ENCODE results near the gene RCCD1. TPM values are rescaled to one million over a fixed set of nuclear protein-coding genes. Genes with fewer than 3 reads are reported as not detected.
"Not testable (repeated sequence)": the region's sequence is repeated elsewhere in the genome, so short reads cannot be mapped to it uniquely, and the experiment has no call there.

RCCD1 gene
- total RNA-seq, 2 experiments from 2014 or later = 28.9 to 37.4 TPM

DNA sequence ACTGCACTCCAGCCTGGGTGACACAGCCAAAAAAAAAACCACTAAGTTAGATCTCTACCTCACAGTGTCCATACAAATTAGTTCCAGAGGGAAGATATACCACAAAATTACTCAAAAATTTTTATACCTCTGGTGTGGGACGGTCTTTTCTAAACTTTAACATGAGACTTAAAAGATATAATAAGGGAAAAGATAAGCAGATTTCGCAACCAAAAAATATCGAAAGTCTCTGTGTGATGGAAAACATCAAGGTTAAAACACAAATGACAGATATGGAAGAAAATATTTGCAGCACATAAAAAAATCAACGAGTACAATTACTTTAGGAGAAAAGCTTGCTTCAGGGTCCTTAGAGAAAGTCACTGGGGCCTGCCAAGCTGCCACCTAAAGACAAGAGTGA is 32.8 kb upstream of the RCCD1 start:
- ChIA-PET POLR2A (no interaction called here), CTCF (interaction anchor here (0.8 to 4.2 kb wide), 6 partner anchors 11 to 623 kb away, joined by 3 to 37 read pairs (median 3); partner anchors contain the start of genes HDDC3, MAN2A2 and RCCD1)
- intact Hi-C loops (cut with DNase I, micrococcal nuclease) = no loop called here
- ATAC-seq = no peak
- Mint-ChIP-seq H3K27ac (no peak overlapping the region), H3K4me1 (peaks cover 28% of the 10 kb centered on the region), H3K9me3 (ENCODE audit: low read depth) (no peaks in the 10 kb centered on the region), H3K27me3 (no peaks in the 10 kb centered on the region), H3K36me3 (ENCODE audit: low read depth) (peaks cover 38% of the 10 kb centered on the region), H3K4me3 (no peak overlapping the region)
- DNase-seq = no peak

DNA sequence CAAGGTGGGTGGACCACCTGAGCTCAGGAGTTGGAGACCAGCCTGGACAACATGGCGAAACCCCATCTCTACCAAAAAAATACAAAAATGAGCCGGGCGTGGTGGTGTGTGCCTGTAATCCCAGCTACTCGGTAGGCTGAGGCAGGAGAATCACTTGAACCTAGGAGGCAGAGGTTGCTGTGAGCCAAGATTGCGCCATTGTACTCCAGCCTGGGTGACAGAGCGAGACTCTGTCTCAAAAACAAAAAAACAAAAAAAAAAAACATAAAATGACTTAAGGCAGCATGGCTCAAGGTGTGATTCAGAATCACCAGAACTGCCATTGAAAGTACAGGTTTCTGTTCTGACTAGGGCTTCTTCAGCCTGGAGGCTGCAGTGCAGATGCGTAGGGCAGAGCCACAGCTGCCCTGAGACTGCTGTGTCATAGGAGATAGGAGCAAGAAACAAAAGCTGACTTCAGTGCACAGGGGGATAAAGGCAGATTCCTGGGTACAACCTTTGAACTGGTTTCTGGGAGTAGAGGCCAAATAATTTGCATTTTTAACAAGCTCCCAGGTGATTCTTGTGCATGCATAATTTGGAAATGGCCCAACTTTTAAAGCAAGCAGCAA is 31.9 kb upstream of the RCCD1 start:
- Mint-ChIP-seq H3K36me3 (ENCODE audit: low read depth) (peaks cover 32% of the 10 kb centered on the region), H3K4me1 (peaks cover 28% of the 10 kb centered on the region)
- H3K27me3 Mint-ChIP-seq; H3K4me3 Mint-ChIP-seq; H3K27ac Mint-ChIP-seq; intact Hi-C loops (cut with DNase I, micrococcal nuclease); H3K9me3 Mint-ChIP-seq (ENCODE audit: low read depth): not testable (repeated sequence)
- POLR2A ChIA-PET = interaction anchor here (0.6 to 0.8 kb wide), 4 partner anchors 8 to 517 kb away, joined by 3 to 5 read pairs (median 3); no protein-coding TSS in a partner anchor
- CTCF ChIA-PET = interaction anchor here (0.6 to 4.2 kb wide), 7 partner anchors 10 to 273 kb away, joined by 3 to 37 read pairs (median 3); partner anchors contain the start of genes HDDC3, MAN2A2 and RCCD1
- peak; percentile 93 for ATAC-seq
- peak; percentile 71 for DNase-seq

DNA sequence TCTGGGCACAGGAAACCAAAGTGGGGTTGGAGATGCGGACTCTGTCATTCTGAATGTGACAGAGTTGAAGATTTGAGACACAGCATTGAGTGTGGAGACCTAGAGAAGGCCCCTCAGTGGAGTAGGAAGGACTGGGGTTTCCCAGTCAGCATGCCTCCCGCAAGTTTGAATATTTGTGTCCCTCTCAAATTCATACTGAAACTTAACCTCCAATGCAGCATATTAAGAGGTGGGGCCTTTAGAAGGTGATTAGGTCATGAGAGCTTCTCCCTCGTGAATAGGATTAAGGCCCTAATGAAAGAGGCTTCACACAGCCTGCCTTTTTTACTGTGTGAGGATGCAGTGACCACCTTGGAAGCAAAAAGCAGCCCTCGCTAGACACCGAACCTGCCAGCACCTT is 30.3 kb upstream of the RCCD1 start:
- H3K4me3 Mint-ChIP-seq = no peak overlapping the region
- no peaks in the 10 kb centered on the region for H3K9me3 Mint-ChIP-seq (ENCODE audit: low read depth)
- ATAC-seq = peak; percentile 72
- intact Hi-C loops (cut with DNase I, micrococcal nuclease) = no loop called here
- ChIA-PET CTCF (interaction anchor here (1.7 to 3.4 kb wide), 2 partner anchors 10 to 22 kb away, joined by 11 to 16 read pairs; partner anchors contain the start of genes MAN2A2 and UNC45A), POLR2A (no interaction called here)
- H3K27ac Mint-ChIP-seq = peak overlapping the region; percentile 58
- DNase-seq = peak; percentile 41
- H3K36me3 Mint-ChIP-seq (ENCODE audit: low read depth) = peaks cover 24% of the 10 kb centered on the region
- H3K4me1 Mint-ChIP-seq = peaks cover 34% of the 10 kb centered on the region
- no peaks in the 10 kb centered on the region for H3K27me3 Mint-ChIP-seq

DNA sequence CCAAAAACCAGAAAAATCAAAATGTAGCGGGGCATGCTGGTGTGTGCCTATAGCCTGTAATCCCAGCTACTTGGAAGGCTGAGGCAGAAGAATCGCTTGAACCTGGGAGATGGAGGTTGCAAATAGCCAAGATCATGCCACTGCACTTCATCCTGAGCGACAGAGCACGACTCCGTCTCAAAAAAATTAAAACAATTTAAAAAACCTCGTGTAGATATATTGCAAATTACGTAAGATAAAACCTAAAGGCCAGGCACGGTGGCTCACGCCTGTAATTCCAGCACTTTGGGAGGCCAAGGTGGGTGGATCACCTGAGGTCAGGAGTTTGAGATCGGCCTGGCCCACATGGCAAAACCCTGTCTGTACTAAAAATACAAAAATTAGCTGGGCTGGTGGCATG is 27.9 kb upstream of the RCCD1 start:
- ATAC-seq; H3K27me3 Mint-ChIP-seq; DNase-seq; intact Hi-C loops (cut with DNase I, micrococcal nuclease); POLR2A ChIA-PET; H3K27ac Mint-ChIP-seq; H3K4me3 Mint-ChIP-seq; H3K9me3 Mint-ChIP-seq (ENCODE audit: low read depth): not testable (repeated sequence)
- peaks cover 51% of the 10 kb centered on the region for H3K4me1 Mint-ChIP-seq
- peaks cover 25% of the 10 kb centered on the region for H3K36me3 Mint-ChIP-seq (ENCODE audit: low read depth)
- CTCF ChIA-PET = interaction anchor here (0.8 to 1.1 kb wide), 2 partner anchors 55 to 99 kb away, joined by 3 to 4 read pairs; no protein-coding TSS in a partner anchor

DNA sequence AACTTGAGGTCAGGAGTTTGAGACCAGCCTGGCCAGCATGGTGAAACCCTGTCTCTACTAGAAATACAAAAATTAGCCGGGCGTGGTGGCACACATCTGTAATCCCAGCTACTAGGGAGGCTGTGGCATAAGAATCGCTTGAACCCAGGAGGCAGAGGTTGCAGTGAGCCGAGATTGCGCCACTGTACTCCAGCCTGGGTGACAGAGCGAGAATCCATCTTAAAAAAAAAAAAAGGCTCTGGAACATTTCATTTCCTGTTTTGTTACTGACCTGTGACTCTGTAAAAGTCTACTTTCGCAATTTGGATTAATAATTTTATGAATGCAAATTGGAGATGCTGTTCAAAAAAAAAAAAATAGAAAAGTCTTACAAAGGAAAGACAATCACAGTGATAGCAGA is 26.6 kb upstream of the RCCD1 start:
- POLR2A ChIA-PET; H3K27me3 Mint-ChIP-seq; DNase-seq; H3K27ac Mint-ChIP-seq; H3K9me3 Mint-ChIP-seq (ENCODE audit: low read depth); ATAC-seq; intact Hi-C loops (cut with DNase I, micrococcal nuclease): not testable (repeated sequence)
- Mint-ChIP-seq H3K4me3 (peak overlapping the region; percentile 29), H3K4me1 (peaks cover 43% of the 10 kb centered on the region), H3K36me3 (ENCODE audit: low read depth) (peaks cover 27% of the 10 kb centered on the region)
- CTCF ChIA-PET = interaction anchor here (0.6 to 8.6 kb wide), 2 partner anchors 25 to 118 kb away, joined by 4 to 164 read pairs; partner anchors contain the start of gene MAN2A2

DNA sequence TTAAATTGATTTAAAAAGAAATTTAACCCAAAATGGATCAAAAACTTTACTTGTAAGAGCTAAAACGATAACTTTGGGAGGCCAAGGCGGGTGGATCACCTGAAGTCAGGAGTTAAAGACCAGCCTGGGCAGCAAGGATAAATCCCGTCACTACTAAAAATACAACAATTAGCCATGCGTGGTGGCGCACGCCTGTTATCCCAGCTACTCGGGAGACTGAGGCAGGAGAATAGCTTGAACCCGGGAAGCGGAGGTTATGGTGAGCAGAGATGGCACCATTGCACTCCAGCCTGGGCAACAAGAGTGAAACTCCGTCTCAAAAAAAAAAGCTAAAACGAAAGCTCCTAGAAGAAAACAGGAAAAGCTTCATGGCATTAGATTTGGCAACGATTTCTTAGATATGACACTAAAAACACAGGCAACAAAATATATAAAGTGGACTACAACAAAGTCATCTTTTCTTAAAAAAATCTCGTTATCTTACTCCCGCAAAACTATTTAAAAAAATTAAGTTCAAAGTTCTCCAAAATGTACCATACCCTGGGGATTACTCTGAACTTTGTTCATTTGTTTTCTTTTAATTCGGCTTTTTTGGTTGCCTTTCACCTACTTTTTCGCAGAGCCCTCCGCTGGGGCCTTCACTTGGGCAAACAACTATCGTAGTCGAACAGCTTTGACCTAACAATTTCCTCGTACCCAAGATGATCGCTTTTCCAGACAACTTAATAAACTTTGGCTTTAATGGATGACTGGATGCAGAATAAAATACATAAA is 25.3 kb upstream of the RCCD1 start:
- DNase-seq = no peak
- POLR2A ChIA-PET = interaction anchor here (1.4 to 1.8 kb wide), 3 partner anchors 26 to 100 kb away, joined by 3 to 11 read pairs (median 4); partner anchors contain the start of gene MAN2A2
- CTCF ChIA-PET = interaction anchor here (0.7 to 11.3 kb wide), 7 partner anchors 9 to 281 kb away, joined by 3 to 164 read pairs (median 6); partner anchors contain the start of genes BLM, MAN2A2 and RCCD1
- Mint-ChIP-seq H3K4me1 (peaks cover 39% of the 10 kb centered on the region), H3K27me3 (no peaks in the 10 kb centered on the region), H3K4me3 (peak overlapping the region; percentile 99), H3K27ac (peak overlapping the region; percentile 99), H3K9me3 (ENCODE audit: low read depth) (no peaks in the 10 kb centered on the region), H3K36me3 (ENCODE audit: low read depth) (peaks cover 22% of the 10 kb centered on the region)
- intact Hi-C loops (cut with DNase I, micrococcal nuclease) = loop anchor here (1.0 to 10.0 kb wide), 14 partner anchors 26 to 1973 kb away; partner anchors contain the start of genes NGRN (in 2 of the 2), AP3S2 (in 1 of the 2), BLM (in 1 of the 2) and CHD2 (in 1 of the 2)
- no peak for ATAC-seq

DNA sequence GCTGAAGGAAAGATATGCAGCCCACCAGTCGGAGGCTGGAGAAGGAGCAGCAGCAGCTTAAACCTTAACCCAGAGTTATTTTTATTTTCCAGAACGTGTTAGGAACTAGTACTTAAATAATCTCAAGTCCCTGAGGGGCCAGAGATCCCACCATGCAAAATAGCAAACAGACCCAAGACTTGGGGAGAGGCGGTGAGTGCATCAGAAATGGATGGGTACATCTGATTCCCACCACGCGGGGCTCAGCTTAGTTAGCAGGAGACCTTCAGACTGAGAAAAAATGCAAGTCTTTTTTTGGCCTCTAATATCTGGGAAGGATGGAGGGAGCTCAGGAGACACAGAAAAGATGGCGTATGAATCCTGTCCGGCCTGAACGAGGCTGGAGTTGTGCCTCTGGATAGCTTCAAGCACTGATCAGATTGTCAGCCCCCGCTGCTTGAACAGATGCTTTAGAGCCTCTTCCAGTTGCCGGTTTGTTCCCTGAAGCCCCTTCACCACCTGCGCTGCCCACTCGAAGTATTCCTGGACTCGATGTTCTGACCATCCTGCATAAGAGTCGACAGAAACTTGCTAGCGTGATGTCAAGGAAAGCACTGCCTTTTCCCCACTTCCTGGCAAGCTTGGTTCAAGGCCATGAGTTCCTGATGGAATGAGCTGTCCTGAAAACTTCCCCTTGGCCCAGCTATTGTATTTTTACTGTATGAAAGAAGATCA is 23.7 kb upstream of the RCCD1 start:
- intact Hi-C loops (cut with DNase I, micrococcal nuclease) = loop anchor here (1.0 to 10.0 kb wide), 14 partner anchors 24 to 1971 kb away; partner anchors contain the start of genes NGRN (in 2 of the 2), AP3S2 (in 1 of the 2), BLM (in 1 of the 2) and CHD2 (in 1 of the 2)
- ATAC-seq = no peak
- DNase-seq = no peak
- Mint-ChIP-seq H3K27me3 (no peaks in the 10 kb centered on the region), H3K4me3 (peak overlapping the region; percentile 99), H3K27ac (peak overlapping the region; percentile 99), H3K9me3 (ENCODE audit: low read depth) (no peaks in the 10 kb centered on the region), H3K4me1 (peaks cover 39% of the 10 kb centered on the region), H3K36me3 (ENCODE audit: low read depth) (peaks cover 19% of the 10 kb centered on the region)
- CTCF ChIA-PET = interaction anchor here (0.7 to 11.3 kb wide), 32 partner anchors 9 to 744 kb away, joined by 3 to 164 read pairs (median 6); partner anchors contain the start of genes BLM, FES, IQGAP1 and MAN2A2
- POLR2A ChIA-PET = interaction anchor here (0.6 to 2.2 kb wide), 13 partner anchors 8 to 698 kb away, joined by 3 to 15 read pairs (median 3); partner anchors contain the start of genes BLM, CIB1, IQGAP1 and MAN2A2

DNA sequence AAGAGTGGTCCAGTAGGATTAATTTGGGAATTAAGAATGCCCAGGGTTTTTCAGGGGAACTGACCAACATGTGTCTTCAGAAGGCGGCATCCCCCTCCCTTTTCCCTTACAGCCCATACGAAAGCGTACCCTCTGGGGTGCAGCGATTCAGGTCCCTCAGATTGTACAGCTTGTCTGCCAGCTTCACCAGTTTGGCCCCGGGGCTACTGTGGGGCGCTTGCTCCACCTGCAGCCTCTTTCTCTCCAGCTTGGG is 23.2 kb upstream of the RCCD1 start:
- no peak for DNase-seq
- Mint-ChIP-seq H3K4me1 (peaks cover 44% of the 10 kb centered on the region), H3K9me3 (ENCODE audit: low read depth) (no peaks in the 10 kb centered on the region), H3K27ac (peak overlapping the region; percentile 99), H3K4me3 (peak overlapping the region; percentile 99), H3K36me3 (ENCODE audit: low read depth) (peaks cover 23% of the 10 kb centered on the region), H3K27me3 (no peaks in the 10 kb centered on the region)
- intact Hi-C loops (cut with DNase I, micrococcal nuclease) = loop anchor here (2.0 to 10.0 kb wide), 9 partner anchors 59 to 1971 kb away; partner anchors contain the start of genes NGRN (in 2 of the 2), AP3S2 (in 1 of the 2), CHD2 (in 1 of the 2) and IDH2 (in 1 of the 2)
- ATAC-seq = no peak
- ChIA-PET CTCF (interaction anchor here (0.7 to 11.3 kb wide), 32 partner anchors 9 to 744 kb away, joined by 3 to 164 read pairs (median 6); partner anchors contain the start of genes BLM, FES, IQGAP1 and MAN2A2), POLR2A (interaction anchor here (0.6 to 2.2 kb wide), 12 partner anchors 8 to 698 kb away, joined by 3 to 15 read pairs (median 4); partner anchors contain the start of genes BLM, CIB1, IQGAP1 and MAN2A2)

DNA sequence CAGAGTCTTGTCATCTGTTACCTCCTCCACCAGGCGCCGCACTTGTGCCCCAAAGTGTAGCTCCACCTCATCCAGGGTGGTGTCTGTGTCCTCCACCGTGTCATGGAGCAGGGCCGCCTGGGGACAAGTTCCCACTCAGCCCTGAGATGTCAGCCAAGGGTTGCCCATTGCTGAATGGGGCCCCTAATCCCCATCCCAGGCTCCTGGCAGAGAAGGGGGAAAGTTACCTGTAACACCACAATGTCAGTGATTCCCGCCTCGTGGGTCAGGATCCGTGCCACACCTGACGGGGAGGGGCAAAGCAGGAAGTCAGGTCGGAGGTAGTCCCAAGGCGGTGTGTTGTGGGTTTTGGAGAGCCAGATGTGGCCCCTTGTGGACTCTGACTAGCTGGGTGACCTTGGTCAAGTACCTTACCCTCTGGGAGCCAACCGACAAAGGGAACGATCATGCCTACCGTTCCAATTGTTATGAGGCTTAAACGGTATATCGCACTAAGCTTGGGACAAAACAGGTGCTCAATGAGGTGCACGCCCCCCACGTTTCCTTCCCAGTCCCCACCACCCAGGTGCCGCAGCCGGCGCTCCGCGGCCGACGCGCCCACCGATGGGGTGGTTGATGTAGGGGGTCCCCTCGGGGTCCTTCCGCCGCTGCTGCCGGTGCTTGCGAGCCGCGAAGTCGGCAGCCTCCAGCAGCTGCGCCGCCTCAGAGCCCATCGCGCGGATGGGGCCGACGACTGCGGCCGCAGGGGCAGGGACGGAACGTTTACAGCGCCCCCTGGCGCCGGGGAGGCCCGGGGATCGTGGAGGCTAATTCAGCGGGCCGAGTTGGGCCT is 22.6 kb upstream of the RCCD1 start, which contains the start of gene HDDC3:
TSS of gene HDDC3 (minus strand) at position 722 of the 832 bp plus-strand sequence. CDS start at position 713, 9 bp downstream.
- Mint-ChIP-seq H3K4me3 (peak within 1 kb of the TSS; percentile 99), H3K27me3 (no peaks in the 10 kb centered on the region), H3K9me3 (ENCODE audit: low read depth) (no peaks in the 10 kb centered on the region), H3K27ac (peak within 1 kb of the TSS; percentile 99), H3K4me1 (peaks cover 47% of the 10 kb centered on the region), H3K36me3 (ENCODE audit: low read depth) (peaks cover 26% of the 10 kb centered on the region)
- ATAC-seq (peak; percentile 68), DNase-seq (peak; percentile 96)
- intact Hi-C loops (cut with DNase I, micrococcal nuclease) = loop anchor here (1.0 to 10.0 kb wide), 13 partner anchors 29 to 1970 kb away; partner anchors contain the start of genes NGRN (in 2 of the 2), AP3S2 (in 1 of the 2), CHD2 (in 1 of the 2) and IDH2 (in 1 of the 2)
- CTCF ChIA-PET = interaction anchor here (0.5 to 11.3 kb wide), 54 partner anchors 9 to 745 kb away, joined by 3 to 164 read pairs (median 4); partner anchors contain the start of genes BLM, FES, IQGAP1 and MAN2A2
- POLR2A ChIA-PET = interaction anchor here (0.6 to 2.2 kb wide), 16 partner anchors 9 to 699 kb away, joined by 3 to 15 read pairs (median 4); partner anchors contain the start of genes BLM, CIB1, IQGAP1 and MAN2A2
